ENCODE data around the gene IQGAP2.

GRCh38 chr5:76583163-76584047, 180.3 kb downstream of the IQGAP2 start:
- TF ChIP-seq, protein P1, sequence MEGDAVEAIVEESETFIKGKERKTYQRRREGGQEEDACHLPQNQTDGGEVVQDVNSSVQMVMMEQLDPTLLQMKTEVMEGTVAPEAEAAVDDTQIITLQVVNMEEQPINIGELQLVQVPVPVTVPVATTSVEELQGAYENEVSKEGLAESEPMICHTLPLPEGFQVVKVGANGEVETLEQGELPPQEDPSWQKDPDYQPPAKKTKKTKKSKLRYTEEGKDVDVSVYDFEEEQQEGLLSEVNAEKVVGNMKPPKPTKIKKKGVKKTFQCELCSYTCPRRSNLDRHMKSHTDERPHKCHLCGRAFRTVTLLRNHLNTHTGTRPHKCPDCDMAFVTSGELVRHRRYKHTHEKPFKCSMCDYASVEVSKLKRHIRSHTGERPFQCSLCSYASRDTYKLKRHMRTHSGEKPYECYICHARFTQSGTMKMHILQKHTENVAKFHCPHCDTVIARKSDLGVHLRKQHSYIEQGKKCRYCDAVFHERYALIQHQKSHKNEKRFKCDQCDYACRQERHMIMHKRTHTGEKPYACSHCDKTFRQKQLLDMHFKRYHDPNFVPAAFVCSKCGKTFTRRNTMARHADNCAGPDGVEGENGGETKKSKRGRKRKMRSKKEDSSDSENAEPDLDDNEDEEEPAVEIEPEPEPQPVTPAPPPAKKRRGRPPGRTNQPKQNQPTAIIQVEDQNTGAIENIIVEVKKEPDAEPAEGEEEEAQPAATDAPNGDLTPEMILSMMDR (IDR thresholded peaks at IDR 0.05): no peak
- no peak for TF ChIP-seq POLR2A (IDR thresholded peaks at IDR 0.05)
